Hepatocyte (in vitro differentiated cells): Measurements from ENCODE around the gene TEX10.

ENCODE experiments used
- EZH2 ChIP-seq: fragments of 200-600 bp; sonication (generic); IDR thresholded peaks from 2 replicates; pipeline ENCODE4 v1.6.1; 2016; ENCODE audit warnings: antibody characterized with exemption, mild to moderate bottlenecking, borderline replicate concordance
- EZH2phosphoT487 ChIP-seq: fragments of 200-600 bp; sonication (generic); IDR thresholded peaks from one replicate; pipeline ENCODE4 v1.6.1; 2018; ENCODE audit warnings: antibody characterized with exemption, mild to moderate bottlenecking, low read depth, moderate library complexity; ENCODE audit not compliant: unreplicated experiment, severe bottlenecking
- TF ChIP-seq, protein P1 (sequence below): fragments of 200-600 bp; sonication (generic); IDR thresholded peaks from 2 replicates; pipeline ENCODE4 v1.5.1; 2016; ENCODE audit warnings: antibody characterized with exemption, mild to moderate bottlenecking; ENCODE audit not compliant: poor library complexity

DNA sequence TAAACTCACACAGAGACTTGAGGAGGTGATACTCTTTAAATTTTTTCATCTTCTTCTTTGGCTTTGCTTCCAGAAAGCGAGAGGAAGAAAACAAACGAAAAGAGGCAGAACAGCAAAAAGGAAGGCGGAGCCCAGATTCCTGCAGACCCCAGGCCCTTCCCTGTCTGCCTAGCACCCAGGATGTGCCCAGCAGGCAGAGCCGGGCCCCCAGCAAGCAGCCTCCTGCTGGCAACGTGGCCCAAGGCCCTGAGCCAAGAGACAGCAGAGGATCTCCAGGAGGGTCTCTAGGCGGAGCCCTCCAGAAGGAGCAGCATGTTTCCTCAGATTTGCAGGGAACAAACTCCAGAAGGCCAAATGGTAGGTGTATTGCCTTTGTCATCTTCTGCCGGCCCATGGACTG, 68.5 kb downstream of the TEX10 start:
- TF ChIP-seq, protein P1, sequence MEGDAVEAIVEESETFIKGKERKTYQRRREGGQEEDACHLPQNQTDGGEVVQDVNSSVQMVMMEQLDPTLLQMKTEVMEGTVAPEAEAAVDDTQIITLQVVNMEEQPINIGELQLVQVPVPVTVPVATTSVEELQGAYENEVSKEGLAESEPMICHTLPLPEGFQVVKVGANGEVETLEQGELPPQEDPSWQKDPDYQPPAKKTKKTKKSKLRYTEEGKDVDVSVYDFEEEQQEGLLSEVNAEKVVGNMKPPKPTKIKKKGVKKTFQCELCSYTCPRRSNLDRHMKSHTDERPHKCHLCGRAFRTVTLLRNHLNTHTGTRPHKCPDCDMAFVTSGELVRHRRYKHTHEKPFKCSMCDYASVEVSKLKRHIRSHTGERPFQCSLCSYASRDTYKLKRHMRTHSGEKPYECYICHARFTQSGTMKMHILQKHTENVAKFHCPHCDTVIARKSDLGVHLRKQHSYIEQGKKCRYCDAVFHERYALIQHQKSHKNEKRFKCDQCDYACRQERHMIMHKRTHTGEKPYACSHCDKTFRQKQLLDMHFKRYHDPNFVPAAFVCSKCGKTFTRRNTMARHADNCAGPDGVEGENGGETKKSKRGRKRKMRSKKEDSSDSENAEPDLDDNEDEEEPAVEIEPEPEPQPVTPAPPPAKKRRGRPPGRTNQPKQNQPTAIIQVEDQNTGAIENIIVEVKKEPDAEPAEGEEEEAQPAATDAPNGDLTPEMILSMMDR = no peak
- TF ChIP-seq EZH2 (no peak), EZH2phosphoT487 (no peak)
